ENCODE measurements around the gene MPND. TPM values are rescaled to one million over a fixed set of nuclear protein-coding genes. Genes with fewer than 3 reads are reported as not detected.

The MPND gene
- total RNA-seq = 14.0 TPM

DNA sequence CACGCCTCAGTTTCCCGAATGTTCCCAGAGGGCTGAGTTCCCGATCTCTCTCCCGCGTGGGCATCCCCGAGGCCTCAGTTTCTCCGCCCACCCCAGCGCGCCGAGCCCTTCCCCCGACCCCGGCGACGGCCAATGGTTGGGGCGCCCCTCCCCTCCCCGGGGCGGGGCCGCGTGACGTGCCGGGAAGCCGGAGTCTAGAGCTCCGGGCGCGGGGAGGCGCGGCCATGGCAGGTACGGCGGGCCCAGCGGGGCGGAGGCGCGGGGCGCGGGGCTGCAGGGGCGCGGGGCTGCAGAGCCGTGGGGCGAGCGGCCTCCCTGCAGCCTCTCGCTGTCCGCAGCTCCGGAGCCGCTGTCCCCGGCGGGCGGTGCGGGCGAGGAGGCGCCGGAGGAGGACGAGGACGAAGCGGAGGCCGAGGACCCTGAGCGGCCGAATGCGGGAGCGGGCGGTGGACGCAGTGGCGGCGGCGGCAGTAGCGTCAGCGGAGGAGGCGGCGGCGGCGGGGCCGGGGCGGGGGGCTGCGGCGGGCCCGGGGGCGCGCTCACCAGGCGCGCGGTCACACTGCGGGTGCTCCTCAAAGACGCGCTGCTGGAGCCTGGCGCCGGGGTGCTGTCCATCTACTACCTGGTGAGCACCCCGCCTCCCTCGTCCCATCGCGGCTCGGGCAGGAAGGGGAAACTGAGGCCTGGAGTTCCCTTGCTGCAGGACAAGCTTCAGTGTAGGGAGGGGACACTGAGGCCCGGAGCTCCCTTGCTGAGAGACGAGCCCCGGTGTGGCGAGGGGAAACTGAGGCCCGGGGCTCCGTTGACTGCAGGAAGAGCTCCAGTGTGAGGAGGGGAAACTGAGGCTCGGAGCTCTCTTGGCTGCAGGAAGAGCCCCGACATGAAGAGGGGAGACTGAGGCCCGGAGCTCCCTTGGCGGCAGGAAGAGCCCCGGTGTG lies at the start of gene MPND:
Gene MPND (plus strand): TSS at position 193 of the 938 bp plus-strand sequence. CDS start 32 bp downstream, at position 225.

GRCh38 chr19:4302243-4302640 lies 41.1 kb upstream of the MPND start, which contains the start of gene TMIGD2:
Gene TMIGD2, minus strand, starts transcription at chr19:4302389. Its CDS starts 4 bp downstream, at chr19:4302385.

DNA sequence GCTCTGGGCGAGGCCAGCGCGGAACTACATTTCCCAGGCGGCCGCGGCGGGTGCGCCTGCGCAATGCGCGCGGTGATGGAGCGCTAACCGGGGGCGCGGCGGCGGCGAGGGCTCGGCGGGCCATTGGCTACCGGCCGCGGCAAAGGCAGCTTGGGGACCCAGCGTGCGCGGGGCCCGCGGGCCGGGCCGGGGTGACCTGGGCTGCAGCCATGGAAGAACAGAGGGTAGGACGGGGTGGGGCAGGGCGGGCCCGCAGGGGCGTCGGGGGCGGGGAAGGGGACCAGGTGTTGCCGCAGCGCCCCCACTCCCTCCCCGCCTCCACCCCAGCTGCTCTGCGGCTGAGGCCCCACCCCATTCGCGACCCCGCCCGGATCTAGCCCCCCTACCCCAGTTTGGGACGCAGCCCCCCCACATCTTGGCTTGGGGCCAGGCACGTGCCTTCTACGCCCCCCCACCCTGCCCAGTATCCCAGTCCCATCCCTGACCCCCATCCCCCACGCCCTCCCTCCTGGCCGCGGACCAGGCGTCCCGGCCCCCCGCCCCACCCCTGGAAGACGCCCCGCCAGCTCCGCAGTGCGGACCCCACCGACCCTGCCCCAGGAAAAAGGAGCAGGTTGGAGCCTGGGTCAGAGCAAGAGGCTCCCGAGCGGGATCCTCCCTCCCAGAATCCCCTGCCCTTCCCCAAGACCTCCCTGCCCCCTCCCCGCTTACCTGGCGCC lies 38.7 kb upstream of the MPND start, which contains the start of gene FSD1:
Gene FSD1 (plus strand): TSS at position 61 of the 719 bp plus-strand sequence. CDS start 149 bp downstream, at position 210.

DNA sequence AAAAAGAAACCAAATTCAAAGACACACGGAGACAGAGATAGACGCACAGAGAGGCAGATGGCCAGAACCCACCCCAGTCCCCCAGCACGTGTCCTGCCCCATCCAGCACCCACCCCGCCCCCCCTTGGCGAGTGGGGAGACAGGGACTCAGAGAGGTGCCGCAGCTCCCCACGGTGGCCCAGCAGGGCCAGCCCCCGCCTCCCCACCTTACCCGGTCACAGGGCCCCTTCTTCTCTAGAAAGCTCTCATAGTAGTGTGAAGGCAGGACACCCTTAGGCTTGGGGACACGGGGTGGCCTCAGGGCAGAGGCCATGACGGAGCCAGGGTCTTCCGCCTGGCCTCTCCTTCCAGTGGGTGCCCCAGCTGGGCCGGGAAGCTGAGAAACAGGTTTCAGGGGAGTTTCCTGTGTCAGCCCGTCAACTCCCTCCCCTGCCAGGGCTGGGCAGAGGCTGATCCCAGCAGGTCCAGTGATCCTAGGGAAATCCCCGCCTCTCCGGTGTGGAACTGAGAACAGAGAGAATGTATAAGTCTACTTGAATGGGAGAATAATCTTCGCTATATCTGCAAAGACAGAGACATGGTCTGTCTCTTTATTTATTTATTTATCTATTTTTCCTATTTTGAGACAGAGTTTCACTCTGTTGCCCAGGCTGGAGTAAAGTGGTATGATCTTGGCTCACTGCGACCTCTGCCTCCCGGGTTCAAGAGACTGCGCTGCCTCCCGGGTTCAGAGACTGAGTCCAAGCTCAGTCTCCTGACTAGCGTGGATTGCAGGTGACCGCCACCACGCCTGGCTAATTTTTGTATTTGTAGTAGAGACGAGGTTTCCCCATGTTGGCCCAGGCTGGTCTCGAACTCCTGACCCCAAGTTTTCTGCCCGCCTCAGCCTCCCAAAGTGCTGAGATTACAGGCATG lies 4.7 kb upstream of the MPND start, which contains the start of gene STAP2:
Gene STAP2 (minus strand): TSS at position 387 of the 915 bp plus-strand sequence. CDS start 74 bp downstream, at position 313.

DNA sequence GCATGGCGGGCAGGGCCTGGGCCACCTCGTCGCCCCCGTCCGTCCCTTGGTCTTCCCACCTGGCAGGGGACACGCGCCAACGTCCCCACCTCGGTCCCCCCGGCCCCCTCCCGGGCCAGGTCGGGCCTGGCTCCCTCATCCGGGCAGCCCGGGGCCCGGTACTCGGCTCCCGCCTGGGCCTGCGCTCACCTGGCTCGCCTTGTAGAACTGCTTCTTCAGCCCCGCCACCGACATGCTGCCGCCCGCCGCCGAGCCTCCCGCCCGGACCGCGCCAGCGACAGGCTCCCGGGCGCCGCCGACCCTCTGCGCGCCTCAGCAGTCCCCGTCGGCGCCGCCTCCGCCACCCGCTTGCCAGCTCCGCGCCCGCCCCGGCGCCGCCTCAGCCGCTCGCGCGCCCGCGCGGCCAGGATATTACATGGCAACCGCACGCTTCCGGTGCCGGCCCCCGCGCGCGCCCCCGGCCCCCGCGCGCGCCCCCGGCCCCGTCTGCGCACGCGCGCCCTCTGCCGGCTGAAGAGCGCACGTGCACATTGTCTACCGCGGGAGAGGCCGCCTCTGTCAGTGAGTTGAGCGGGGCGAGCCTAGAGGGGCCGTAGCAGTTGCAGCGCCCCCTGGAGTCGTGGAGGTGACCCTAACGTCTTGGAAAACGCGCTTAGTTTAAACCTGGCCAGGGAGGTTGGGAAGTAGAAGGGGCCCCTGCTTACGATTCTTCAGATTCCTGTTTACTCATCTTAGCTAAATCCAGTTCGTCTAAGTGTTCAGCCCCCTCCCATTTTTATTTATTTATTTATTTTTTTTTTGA lies 57.0 kb downstream of the MPND start, which contains the start of gene SH3GL1:
Gene SH3GL1 (minus strand): TSS at position 413 of the 802 bp plus-strand sequence. CDS start 179 bp downstream, at position 234.

GRCh38 chr19:4402171-4403004 lies 59.0 kb downstream of the MPND start, which contains the start of gene CHAF1A:
Gene CHAF1A, plus strand, starts transcription at chr19:4402640. Its CDS starts 123 bp downstream, at chr19:4402763.

Other genes with a start within 250 kb of the MPND start
- 99.1 TPM for gene MAP2K2, start 219.4 kb upstream of the MPND start, total RNA-seq
- 0.18 TPM for gene CREB3L3, start 189.9 kb upstream of the MPND start, total RNA-seq
- 14.0 TPM for gene SIRT6, start 161.0 kb upstream of the MPND start, total RNA-seq
- 1.9 TPM for gene ANKRD24, start 160.9 kb upstream of the MPND start, total RNA-seq
- 0.82 TPM for gene EBI3, start 114.0 kb upstream of the MPND start, total RNA-seq
- 24.1 TPM for gene YJU2, start 96.5 kb upstream of the MPND start, total RNA-seq
- 5.6 TPM for gene SHD, start 64.3 kb upstream of the MPND start, total RNA-seq
- 0.70 TPM for gene TMIGD2, start 41.2 kb upstream of the MPND start, total RNA-seq
- gene FSD1, start 39.0 kb upstream of the MPND start, total RNA-seq = 2.9 TPM
- 22.6 TPM for gene STAP2, start 4.7 kb upstream of the MPND start, total RNA-seq
- gene SH3GL1, start 57.0 kb downstream of the MPND start, total RNA-seq = 34.4 TPM
- gene CHAF1A, start 59.1 kb downstream of the MPND start, total RNA-seq = 15.5 TPM
- 146 TPM for gene UBXN6, start 114.2 kb downstream of the MPND start, total RNA-seq
- 50.0 TPM for gene HDGFL2, start 128.7 kb downstream of the MPND start, total RNA-seq
- 10.6 TPM for gene PLIN4, start 174.9 kb downstream of the MPND start, total RNA-seq
- gene PLIN5, start 191.7 kb downstream of the MPND start, total RNA-seq = 5.8 TPM
- gene LRG1, start 196.5 kb downstream of the MPND start, total RNA-seq = 2.3 TPM
- gene SEMA6B, start 216.1 kb downstream of the MPND start, total RNA-seq = 6.4 TPM